SU-DHL-6 (cell line): ENCODE measurements around the gene SEMA5A.

Experiments used
- EZH2phosphoT487 ChIP-seq: fragments of 200-600 bp; sonication (generic), shearing (Covaris generic); conservative IDR thresholded peaks from 2 replicates; pipeline ENCODE4 v1.6.1; 2018; ENCODE audit warnings: mild to moderate bottlenecking, antibody characterized with exemption, low read length, moderate library complexity, mixed read lengths
- TF ChIP-seq, protein P1 (sequence below): fragments of 200-600 bp; sonication (generic); IDR thresholded peaks from one replicate; pipeline ENCODE4 v1.5.1; 2017; ENCODE audit warnings: antibody characterized with exemption, mild to moderate bottlenecking, low read length, moderate library complexity; ENCODE audit not compliant: insufficient read depth, poor library complexity, severe bottlenecking

DNA sequence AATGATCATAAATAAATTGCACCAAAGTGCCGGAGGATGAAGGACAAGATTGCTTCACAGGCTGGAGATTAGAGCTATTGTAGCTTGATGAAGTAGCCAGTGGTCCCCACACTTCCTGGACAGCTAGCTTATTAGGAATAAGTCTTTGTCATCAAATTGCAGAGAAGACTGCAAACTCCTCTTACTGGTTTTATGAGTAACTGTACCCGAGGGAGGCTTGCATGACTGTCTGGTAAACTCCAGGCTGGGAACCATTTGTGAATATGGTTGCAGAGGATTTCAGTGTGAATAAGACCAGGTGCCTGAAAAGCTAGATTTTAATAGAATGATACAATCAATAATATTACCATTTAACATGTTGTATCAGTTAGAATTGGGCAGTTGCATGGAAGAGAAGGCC is 36.5 kb upstream of the SEMA5A start:
- TF ChIP-seq, protein P1, sequence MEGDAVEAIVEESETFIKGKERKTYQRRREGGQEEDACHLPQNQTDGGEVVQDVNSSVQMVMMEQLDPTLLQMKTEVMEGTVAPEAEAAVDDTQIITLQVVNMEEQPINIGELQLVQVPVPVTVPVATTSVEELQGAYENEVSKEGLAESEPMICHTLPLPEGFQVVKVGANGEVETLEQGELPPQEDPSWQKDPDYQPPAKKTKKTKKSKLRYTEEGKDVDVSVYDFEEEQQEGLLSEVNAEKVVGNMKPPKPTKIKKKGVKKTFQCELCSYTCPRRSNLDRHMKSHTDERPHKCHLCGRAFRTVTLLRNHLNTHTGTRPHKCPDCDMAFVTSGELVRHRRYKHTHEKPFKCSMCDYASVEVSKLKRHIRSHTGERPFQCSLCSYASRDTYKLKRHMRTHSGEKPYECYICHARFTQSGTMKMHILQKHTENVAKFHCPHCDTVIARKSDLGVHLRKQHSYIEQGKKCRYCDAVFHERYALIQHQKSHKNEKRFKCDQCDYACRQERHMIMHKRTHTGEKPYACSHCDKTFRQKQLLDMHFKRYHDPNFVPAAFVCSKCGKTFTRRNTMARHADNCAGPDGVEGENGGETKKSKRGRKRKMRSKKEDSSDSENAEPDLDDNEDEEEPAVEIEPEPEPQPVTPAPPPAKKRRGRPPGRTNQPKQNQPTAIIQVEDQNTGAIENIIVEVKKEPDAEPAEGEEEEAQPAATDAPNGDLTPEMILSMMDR: no peak
- TF ChIP-seq EZH2phosphoT487: no peak
